ENCODE results near the gene GPR83. TPM values are rescaled to one million over a fixed set of nuclear protein-coding genes. Genes with fewer than 3 reads are reported as not detected.

The GPR83 gene
- polyA plus RNA-seq, 1 donor, result 1.2 TPM

GRCh38 chr11:94329501-94329900, 71.7 kb downstream of the GPR83 start:
- H3K27ac ChIP-seq (ENCODE audit: low read length), result no peak overlapping the region
- no peaks in the 10 kb centered on the region for H3K27me3 ChIP-seq (ENCODE audit: control insufficient read depth, insufficient read depth, low read length)
- DNase-seq, result no peak
- H3K4me3 ChIP-seq (ENCODE audit: low read length), result no peak overlapping the region
- no peaks in the 10 kb centered on the region for H3K4me1 ChIP-seq (ENCODE audit: control insufficient read depth, insufficient read depth, low read length)
- H3K36me3 ChIP-seq (ENCODE audit: control insufficient read depth, insufficient read depth, low read length), result no peaks in the 10 kb centered on the region
- H3K9me3 ChIP-seq (ENCODE audit: control insufficient read depth, low read depth, low read length), result no peaks in the 10 kb centered on the region
- 94% methylated on average over 2 of the region's 3 CpGs for WGBS (ENCODE audit: insufficient coverage, low lambda C conversion rate)

- H3K36me3 ChIP-seq (ENCODE audit: control insufficient read depth, insufficient read depth, low read length), result no peaks in the 10 kb centered on the region
- no peaks in the 10 kb centered on the region for H3K4me1 ChIP-seq (ENCODE audit: control insufficient read depth, insufficient read depth, low read length)
- H3K27me3 ChIP-seq (ENCODE audit: control insufficient read depth, insufficient read depth, low read length), result no peaks in the 10 kb centered on the region
- no peak for DNase-seq
- no peak overlapping the region for H3K4me3 ChIP-seq (ENCODE audit: low read length)
- WGBS (ENCODE audit: insufficient coverage, low lambda C conversion rate), result no CpG with 5 or more reads among the region's 6 CpGs
- no peaks in the 10 kb centered on the region for H3K9me3 ChIP-seq (ENCODE audit: control insufficient read depth, low read depth, low read length)
- no peak overlapping the region for H3K27ac ChIP-seq (ENCODE audit: low read length)
These were observed 72.6 kb downstream of the GPR83 start for GRCh38 chr11:94328587-94329080.

Other genes starting within 250 kb of the GPR83 start
- 0.06 TPM for gene IZUMO1R, start 96.8 kb downstream of the GPR83 start, polyA plus RNA-seq
- gene MRE11, start 92.4 kb upstream of the GPR83 start, polyA plus RNA-seq, result 21.5 TPM
- 29.3 TPM for gene ANKRD49, start 92.6 kb upstream of the GPR83 start, polyA plus RNA-seq
- not detected for gene C11orf97, start 111.0 kb upstream of the GPR83 start, polyA plus RNA-seq
- 21.6 TPM for gene FUT4, start 142.5 kb upstream of the GPR83 start, polyA plus RNA-seq
- gene PIWIL4, start 165.9 kb upstream of the GPR83 start, polyA plus RNA-seq, result 16.0 TPM

All from large intestine (tissue), 3 donors.